ENCODE measurements around the gene AACS.

AACS gene

GRCh38 chr12:125049093-125049458 is 16.2 kb upstream of the AACS start:
- peak overlapping the region; percentile 52 for H3K4me3 ChIP-seq (replicated peaks; ENCODE audit: insufficient read depth, low read length)
- H3K27me3 ChIP-seq (ENCODE audit: insufficient read depth, poor library complexity, severe bottlenecking): no peaks in the 10 kb centered on the region
- no peak for TF ChIP-seq GABPA (IDR thresholded peaks at IDR 0.05; ENCODE audit: low read depth)
- TF ChIP-seq SPI1 (IDR thresholded peaks at IDR 0.05; ENCODE audit: borderline replicate concordance, low read depth): no peak
- TF ChIP-seq CTCF (IDR thresholded peaks at IDR 0.05; ENCODE audit: insufficient read depth, low read length): no peak
- TF ChIP-seq REST (IDR thresholded peaks at IDR 0.05; ENCODE audit: insufficient replicate concordance, low read depth): no peak
- TF ChIP-seq POLR2AphosphoS5 (IDR thresholded peaks at IDR 0.05; ENCODE audit: low read depth): no peak
- DNase-seq (ENCODE audit: low read depth in 1 of 2, low spot score in 1 of 2): no peak
- H3K27ac ChIP-seq (replicated peaks): no peak overlapping the region

GRCh38 chr12:125050446-125050845 is 14.8 kb upstream of the AACS start:
- DNase-seq (ENCODE audit: low read depth in 1 of 2, low spot score in 1 of 2): no peak
- no peak overlapping the region for H3K27ac ChIP-seq (replicated peaks)

GRCh38 chr12:125050868-125051267 is 14.4 kb upstream of the AACS start:
- Histone ChIP-seq H3K27me3 (ENCODE audit: insufficient read depth, poor library complexity, severe bottlenecking) (no peaks in the 10 kb centered on the region), H3K4me3 (replicated peaks; ENCODE audit: insufficient read depth, low read length) (no peak overlapping the region), H3K27ac (replicated peaks) (no peak overlapping the region)
- TF ChIP-seq CTCF (IDR thresholded peaks at IDR 0.05; ENCODE audit: insufficient read depth, low read length): no peak
- TF ChIP-seq GABPA (IDR thresholded peaks at IDR 0.05; ENCODE audit: low read depth): no peak
- TF ChIP-seq POLR2AphosphoS5 (IDR thresholded peaks at IDR 0.05; ENCODE audit: low read depth): no peak
- no peak for TF ChIP-seq REST (IDR thresholded peaks at IDR 0.05; ENCODE audit: insufficient replicate concordance, low read depth)
- TF ChIP-seq SPI1 (IDR thresholded peaks at IDR 0.05; ENCODE audit: borderline replicate concordance, low read depth): no peak
- DNase-seq (ENCODE audit: low read depth in 1 of 2, low spot score in 1 of 2): no peak

More at GRCh38 chr12:125050446-125050845, 14.8 kb upstream of the AACS start:
- TF ChIP-seq POLR2AphosphoS5 (IDR thresholded peaks at IDR 0.05; ENCODE audit: low read depth): no peak
- TF ChIP-seq CTCF (IDR thresholded peaks at IDR 0.05; ENCODE audit: insufficient read depth, low read length): no peak
- TF ChIP-seq REST (IDR thresholded peaks at IDR 0.05; ENCODE audit: insufficient replicate concordance, low read depth): no peak
- no peak for TF ChIP-seq GABPA (IDR thresholded peaks at IDR 0.05; ENCODE audit: low read depth)
- TF ChIP-seq SPI1 (IDR thresholded peaks at IDR 0.05; ENCODE audit: borderline replicate concordance, low read depth): no peak
- Histone ChIP-seq H3K4me3 (replicated peaks; ENCODE audit: insufficient read depth, low read length) (no peak overlapping the region), H3K27me3 (ENCODE audit: insufficient read depth, poor library complexity, severe bottlenecking) (no peaks in the 10 kb centered on the region)

All from HL-60 (cell line).